Activated naive CD8-positive, alpha-beta T cell treated with anti-CD3 and anti-CD28 coated beads for 36 hours (primary cell): ENCODE results near the gene GTF3C1. TPM values are rescaled to one million over a fixed set of nuclear protein-coding genes. Genes with fewer than 3 reads are reported as not detected.

Experiments
- DNase-seq: peaks from one replicate; pipeline ENCODE4 v3.0.0; 2021
- H3K27ac Mint-ChIP-seq: one replicate; pipeline ENCODE4 v1.8.0; 2022; ENCODE audit warnings: mild to moderate bottlenecking, moderate library complexity, mixed read lengths
- H3K27me3 Mint-ChIP-seq: one replicate; pipeline ENCODE4 v1.8.0; 2022; ENCODE audit warnings: mild to moderate bottlenecking, mixed read lengths
- H3K36me3 Mint-ChIP-seq: one replicate; pipeline ENCODE4 v1.8.0; 2021; ENCODE audit warnings: mild to moderate bottlenecking, mixed read lengths
- H3K4me1 Mint-ChIP-seq: one replicate; pipeline ENCODE4 v1.8.0; 2021; ENCODE audit warnings: mixed read lengths
- H3K4me3 Mint-ChIP-seq: one replicate; pipeline ENCODE4 v1.8.0; 2022; ENCODE audit warnings: mild to moderate bottlenecking, moderate library complexity, mixed read lengths
- H3K9me3 Mint-ChIP-seq: one replicate; pipeline ENCODE4 v1.8.0; 2022; ENCODE audit warnings: mixed read lengths
- total RNA-seq, 2 experiments: library from RNA; stranded (reverse); gene quantifications; one replicate each; pipeline ENCODE4 v1.2.3, GENCODE V29; 2021

GTF3C1 gene
- total RNA-seq, 2 experiments from 2014 or later, result 49.7 to 52.0 TPM

DNA sequence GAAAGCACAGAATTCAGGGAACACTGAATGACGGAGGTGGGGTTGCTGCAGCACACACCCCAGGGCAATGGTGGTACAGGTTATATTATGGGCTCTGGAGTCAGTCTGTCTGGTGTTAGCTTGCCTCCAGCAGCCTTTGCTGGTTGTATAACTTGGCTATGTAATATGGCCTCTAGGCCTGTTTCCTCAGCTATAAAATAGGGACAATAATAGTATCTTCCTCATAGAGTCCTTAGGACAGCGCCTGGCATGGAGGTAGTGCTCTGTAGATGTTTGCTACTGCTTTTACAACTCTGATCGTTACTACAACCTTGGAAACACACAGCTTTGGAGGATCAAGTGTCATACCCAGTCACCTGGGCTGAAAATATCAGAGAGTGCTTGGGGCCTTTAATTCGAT, 31.5 kb downstream of the GTF3C1 start:
- DNase-seq, result no peak
- no peaks in the 10 kb centered on the region for H3K9me3 Mint-ChIP-seq
- H3K36me3 Mint-ChIP-seq, result peaks cover 13% of the 10 kb centered on the region
- no peaks in the 10 kb centered on the region for H3K27me3 Mint-ChIP-seq
- no peak overlapping the region for H3K4me3 Mint-ChIP-seq
- peaks cover 2% of the 10 kb centered on the region for H3K4me1 Mint-ChIP-seq
- H3K27ac Mint-ChIP-seq, result no peak overlapping the region

DNA sequence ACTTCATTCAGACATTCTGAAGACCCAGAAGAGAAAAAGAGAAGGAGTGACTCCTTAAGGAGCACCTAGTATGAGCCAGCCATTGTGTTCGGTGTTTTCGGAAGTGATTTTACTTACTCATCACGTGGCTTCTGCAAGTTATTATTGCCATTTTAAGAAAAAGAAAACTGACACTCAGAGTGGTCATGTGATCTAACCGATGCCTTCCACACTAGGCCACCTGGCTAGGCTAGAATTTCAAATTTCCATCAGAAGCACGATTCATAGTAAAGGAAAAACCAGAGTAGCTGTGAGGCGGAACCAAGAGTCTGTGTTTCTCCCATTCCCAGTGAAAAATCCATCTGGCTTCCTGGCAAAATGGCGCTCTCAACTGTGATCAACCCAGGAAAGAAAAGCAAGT, 32.0 kb downstream of the GTF3C1 start:
- peaks cover 2% of the 10 kb centered on the region for H3K4me1 Mint-ChIP-seq
- no peaks in the 10 kb centered on the region for H3K27me3 Mint-ChIP-seq
- no peaks in the 10 kb centered on the region for H3K9me3 Mint-ChIP-seq
- DNase-seq, result no peak
- H3K27ac Mint-ChIP-seq, result no peak overlapping the region
- peaks cover 13% of the 10 kb centered on the region for H3K36me3 Mint-ChIP-seq
- no peak overlapping the region for H3K4me3 Mint-ChIP-seq

DNA sequence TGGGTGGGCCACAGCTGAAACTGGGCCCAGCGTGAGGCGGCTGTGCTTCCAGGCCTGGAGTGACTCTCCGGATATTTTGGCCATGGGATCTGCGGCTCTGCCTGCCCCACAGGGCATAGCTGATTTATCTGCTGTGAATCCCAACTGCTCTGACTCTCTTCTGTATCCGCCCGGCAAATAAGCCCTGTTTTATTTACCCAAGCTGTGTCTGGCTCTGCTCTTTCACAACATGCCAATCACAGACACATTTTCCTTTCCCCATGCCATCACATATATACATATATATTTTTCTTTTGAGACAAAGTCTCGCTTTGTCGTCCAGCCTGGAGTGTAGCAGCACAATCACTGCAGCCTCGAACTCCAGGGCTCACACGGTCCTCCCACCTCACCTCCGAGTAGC, 33.3 kb downstream of the GTF3C1 start:
- Mint-ChIP-seq H3K4me3 (no peak overlapping the region), H3K27ac (no peak overlapping the region), H3K4me1 (no peaks in the 10 kb centered on the region), H3K9me3 (no peaks in the 10 kb centered on the region), H3K36me3 (peaks cover 12% of the 10 kb centered on the region), H3K27me3 (no peaks in the 10 kb centered on the region)
- no peak for DNase-seq

DNA sequence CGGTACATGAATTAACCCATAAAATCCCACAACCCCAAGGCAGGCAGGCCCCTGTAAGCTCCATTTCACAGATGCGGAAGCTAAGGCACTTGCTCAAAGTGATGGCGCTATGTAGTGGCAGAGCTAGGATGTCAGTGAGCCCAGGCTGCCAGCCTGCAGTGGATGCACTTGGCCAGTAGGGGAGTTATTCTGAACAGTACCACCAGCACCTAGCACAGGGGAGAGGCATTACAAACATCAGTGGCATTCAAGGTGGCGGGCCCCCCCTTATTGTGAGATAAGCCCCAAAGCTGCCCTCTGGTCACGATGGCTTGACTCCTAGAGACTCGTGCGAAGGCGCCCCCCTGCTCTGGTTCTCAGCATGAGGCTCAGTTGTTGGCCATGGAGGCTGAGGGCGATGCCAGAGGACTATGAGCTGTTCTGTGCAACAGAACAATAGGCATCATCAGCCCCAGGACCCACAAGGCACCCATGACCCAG, 33.8 kb downstream of the GTF3C1 start:
- peaks cover 12% of the 10 kb centered on the region for H3K36me3 Mint-ChIP-seq
- no peaks in the 10 kb centered on the region for H3K4me1 Mint-ChIP-seq
- H3K27me3 Mint-ChIP-seq, result no peaks in the 10 kb centered on the region
- DNase-seq, result peak; percentile 13
- no peaks in the 10 kb centered on the region for H3K9me3 Mint-ChIP-seq
- H3K27ac Mint-ChIP-seq, result no peak overlapping the region
- H3K4me3 Mint-ChIP-seq, result no peak overlapping the region

DNA sequence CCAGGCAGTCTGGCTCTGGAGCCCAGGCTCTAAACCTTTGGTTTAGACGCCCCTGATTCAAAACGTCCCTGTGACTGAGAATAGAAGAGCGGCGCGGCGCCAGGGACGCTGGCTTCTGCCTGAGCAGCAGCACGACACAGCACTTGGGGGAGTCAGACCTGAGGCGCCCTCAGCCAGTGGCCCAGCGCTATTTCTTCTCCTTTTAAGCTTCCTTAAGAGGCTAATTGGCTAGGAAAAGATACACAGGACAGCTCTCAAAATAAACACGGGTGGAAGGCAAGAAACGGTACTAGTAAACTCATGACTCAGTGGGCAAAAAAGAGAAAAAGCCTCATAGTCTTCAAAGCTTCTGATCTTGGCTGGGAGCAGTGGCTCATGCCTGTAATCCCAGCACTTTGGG, 34.9 kb downstream of the GTF3C1 start:
- Mint-ChIP-seq H3K4me1 (no peaks in the 10 kb centered on the region), H3K27ac (no peak overlapping the region), H3K4me3 (no peak overlapping the region), H3K27me3 (no peaks in the 10 kb centered on the region), H3K36me3 (peaks cover 12% of the 10 kb centered on the region), H3K9me3 (no peaks in the 10 kb centered on the region)
- DNase-seq, result no peak

DNA sequence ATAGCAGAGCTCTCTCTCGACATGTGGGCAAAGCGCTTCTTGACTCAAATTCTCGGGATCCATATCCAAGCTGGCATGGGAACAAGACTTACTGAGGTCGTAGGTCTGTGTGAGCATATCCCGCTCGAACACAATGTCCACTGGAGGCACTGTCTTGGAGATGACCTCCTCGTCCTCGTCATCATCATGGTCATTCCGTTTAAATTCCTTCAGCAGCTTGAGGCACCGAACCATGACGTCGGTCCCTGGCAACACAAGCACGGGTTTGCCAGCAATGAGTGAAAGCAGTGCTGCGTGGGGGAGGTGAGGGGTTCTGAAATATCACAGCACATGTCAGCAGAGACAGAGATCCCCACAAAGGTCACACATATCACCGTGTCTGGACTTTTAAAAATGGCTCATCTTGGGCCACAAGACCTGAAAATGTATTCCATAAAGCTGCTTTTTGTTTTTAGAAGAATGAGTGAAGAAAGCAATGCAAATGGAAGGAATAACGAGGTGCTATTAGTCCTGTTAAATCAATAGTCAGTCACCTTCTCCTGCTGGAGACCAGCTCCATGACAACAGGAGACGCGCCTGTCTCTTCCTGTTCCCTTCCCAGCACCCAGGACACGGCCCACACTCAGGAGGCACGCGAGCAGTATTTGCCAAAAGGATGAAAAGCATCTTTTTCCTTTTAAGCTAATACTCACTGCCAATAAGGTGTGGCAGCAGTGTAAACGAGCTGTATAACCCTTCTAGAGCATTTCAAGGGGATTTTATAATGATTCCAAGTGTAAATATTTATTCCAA, 37.9 kb downstream of the GTF3C1 start:
- Mint-ChIP-seq H3K36me3 (peaks cover 22% of the 10 kb centered on the region), H3K4me3 (no peak overlapping the region), H3K9me3 (no peaks in the 10 kb centered on the region), H3K27me3 (no peaks in the 10 kb centered on the region), H3K27ac (no peak overlapping the region), H3K4me1 (no peaks in the 10 kb centered on the region)
- no peak for DNase-seq

DNA sequence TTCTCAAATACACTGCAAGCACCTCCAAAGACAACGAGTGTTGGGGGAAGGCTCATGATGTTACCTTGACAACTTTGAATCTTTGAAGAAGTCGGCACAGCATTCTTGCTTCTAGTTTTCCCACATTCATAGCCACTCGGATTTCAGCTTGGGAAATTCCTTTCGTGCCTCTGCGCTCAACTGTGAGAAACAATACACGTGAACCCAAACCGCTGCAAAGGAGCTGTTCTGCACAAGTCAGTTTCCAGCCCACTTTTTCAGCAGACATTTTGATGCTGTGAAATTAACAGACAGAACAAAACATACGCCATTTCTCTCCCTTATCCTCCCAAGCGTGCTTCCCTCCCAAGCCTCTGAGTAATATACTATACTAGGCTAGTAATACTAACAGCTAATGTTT, 41.2 kb downstream of the GTF3C1 start:
- Mint-ChIP-seq H3K36me3 (peaks cover 18% of the 10 kb centered on the region), H3K4me3 (no peak overlapping the region), H3K9me3 (no peaks in the 10 kb centered on the region), H3K27me3 (no peaks in the 10 kb centered on the region), H3K27ac (no peak overlapping the region), H3K4me1 (no peaks in the 10 kb centered on the region)
- DNase-seq, result no peak

DNA sequence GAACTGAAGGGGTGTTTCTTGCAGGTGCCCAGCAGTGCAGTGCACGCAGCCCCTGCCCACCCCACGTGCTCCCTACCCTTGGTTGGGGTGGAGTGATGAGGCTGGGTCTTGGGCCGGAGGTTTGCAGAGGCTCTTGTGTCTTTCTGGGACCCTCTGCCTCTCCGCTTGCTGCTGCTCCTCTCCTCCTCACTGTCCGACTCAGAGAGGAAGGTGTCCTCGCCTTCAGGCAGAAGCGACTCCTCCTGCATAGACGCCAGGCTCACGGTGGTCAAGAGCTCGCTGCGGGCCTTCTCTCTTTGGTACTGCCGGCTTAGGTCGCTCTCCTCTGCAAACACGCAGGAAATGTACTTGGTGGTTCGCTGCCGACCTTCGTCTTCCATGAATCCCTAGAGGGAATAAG, 42.9 kb downstream of the GTF3C1 start:
- no peak for DNase-seq
- Mint-ChIP-seq H3K4me1 (no peaks in the 10 kb centered on the region), H3K36me3 (peaks cover 16% of the 10 kb centered on the region), H3K27ac (no peak overlapping the region), H3K27me3 (no peaks in the 10 kb centered on the region), H3K4me3 (no peak overlapping the region), H3K9me3 (no peaks in the 10 kb centered on the region)

DNA sequence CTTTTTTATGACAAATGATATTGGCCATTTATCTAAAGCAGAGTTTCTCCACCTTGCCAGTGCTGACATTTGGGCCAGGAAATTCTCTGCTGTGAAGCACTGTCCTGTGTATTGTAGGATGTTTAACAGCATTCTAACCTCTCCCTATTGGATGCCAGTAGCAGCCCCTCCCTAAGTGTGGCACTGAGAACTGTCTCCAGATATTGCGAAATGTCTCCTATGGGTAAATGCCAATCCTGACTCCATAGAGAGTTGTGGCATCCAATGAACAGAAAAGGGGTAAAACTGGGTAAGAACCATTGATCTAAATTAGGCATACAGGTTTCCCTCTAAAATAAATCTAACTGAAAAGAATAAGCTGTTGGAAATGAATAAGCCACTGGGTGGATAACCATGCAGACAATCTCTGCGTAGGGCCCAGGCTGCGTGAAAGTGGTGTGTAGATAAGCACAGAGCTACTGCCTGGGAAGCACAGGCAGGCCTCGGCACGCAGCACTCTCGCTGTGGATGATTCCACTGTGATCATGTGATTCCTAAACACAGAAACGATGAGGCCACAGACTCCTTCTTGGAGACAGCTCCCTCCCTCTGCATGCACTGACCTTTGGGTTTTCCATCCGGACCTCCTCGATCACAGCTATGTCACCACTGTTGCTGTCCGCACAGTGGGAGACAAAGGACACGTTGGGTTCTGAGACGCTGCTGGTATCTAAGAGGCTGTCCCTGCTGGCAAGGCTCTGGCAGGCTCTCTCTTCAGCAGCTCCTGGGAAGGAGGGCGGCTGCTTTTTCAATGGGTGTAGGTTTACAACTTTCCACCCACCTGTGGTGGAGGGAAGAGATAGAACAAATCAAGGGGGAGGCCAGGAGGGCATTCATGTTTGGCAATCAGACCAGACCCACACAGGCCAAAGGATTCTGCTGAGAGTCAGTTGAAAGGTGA, 44.1 kb downstream of the GTF3C1 start:
- Mint-ChIP-seq H3K27me3 (no peaks in the 10 kb centered on the region), H3K9me3 (no peaks in the 10 kb centered on the region), H3K36me3 (peaks cover 20% of the 10 kb centered on the region), H3K27ac (no peak overlapping the region), H3K4me1 (no peaks in the 10 kb centered on the region), H3K4me3 (no peak overlapping the region)
- no peak for DNase-seq

DNA sequence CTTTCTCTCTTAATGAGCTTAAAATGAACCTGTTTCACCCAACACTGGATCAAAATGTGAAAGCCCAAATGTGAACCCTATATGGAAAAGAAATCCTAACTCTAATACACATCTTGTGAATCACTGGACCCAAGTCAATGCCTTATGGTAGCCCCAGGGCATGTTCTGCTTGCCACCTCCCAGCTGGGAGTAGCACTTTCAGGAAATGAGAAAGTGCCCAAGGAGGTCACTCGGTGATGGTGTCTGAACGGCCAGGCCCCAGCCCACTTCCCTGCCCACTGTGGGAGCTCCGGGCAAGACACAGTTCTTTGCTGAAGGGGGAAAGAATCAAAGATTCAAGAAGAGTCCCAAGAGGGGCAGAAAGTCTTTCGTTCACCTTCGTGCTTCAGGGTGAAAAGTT, 46.1 kb downstream of the GTF3C1 start:
- Mint-ChIP-seq H3K4me3 (no peak overlapping the region), H3K9me3 (no peaks in the 10 kb centered on the region), H3K4me1 (no peaks in the 10 kb centered on the region), H3K27me3 (no peaks in the 10 kb centered on the region), H3K27ac (no peak overlapping the region), H3K36me3 (peaks cover 14% of the 10 kb centered on the region)
- DNase-seq, result no peak

DNA sequence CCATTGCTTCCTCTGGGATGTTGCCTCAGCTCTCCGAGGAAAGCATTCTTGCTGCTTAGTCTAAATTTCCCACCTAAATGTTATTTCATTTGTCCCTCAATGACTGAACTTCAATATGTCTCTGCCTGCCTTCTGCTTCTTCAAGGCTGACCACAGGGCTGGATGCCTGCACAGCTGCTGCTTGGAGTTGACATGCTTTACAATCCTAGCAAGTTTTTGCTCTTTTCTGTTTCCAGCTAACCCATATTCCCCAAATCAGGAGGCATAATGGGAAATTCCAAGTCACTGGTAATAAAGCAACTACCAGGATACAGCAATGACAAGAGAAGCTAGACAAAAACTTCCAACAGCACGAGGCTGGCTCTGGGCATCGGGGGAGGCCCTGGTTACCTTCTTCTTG, 48.9 kb downstream of the GTF3C1 start:
- Mint-ChIP-seq H3K36me3 (peaks cover 16% of the 10 kb centered on the region), H3K27me3 (no peaks in the 10 kb centered on the region), H3K9me3 (no peaks in the 10 kb centered on the region), H3K27ac (no peak overlapping the region), H3K4me3 (no peak overlapping the region), H3K4me1 (peaks cover 3% of the 10 kb centered on the region)
- DNase-seq, result no peak

DNA sequence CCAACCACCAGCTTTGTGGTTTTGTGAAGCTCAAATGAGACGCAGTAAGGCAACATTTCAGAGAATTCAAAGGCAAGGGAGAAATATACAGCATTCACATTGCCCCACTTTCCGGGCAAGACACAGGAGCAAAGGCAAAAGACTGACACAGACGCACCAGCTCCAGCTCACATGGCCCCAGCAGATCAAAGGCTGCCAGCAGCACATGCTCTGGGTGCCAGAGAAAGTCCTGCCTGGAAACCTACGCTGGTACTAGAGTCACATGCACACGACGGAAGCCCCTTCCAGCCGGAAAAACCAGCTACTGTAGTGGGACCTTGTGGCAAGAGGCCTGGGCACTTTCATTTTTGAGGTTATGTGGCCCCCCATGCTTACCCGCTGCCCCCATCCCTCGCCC, 50.1 kb downstream of the GTF3C1 start:
- Mint-ChIP-seq H3K4me1 (peaks cover 3% of the 10 kb centered on the region), H3K36me3 (peaks cover 16% of the 10 kb centered on the region), H3K9me3 (no peaks in the 10 kb centered on the region), H3K27me3 (no peaks in the 10 kb centered on the region), H3K27ac (no peak overlapping the region), H3K4me3 (no peak overlapping the region)
- DNase-seq, result no peak

DNA sequence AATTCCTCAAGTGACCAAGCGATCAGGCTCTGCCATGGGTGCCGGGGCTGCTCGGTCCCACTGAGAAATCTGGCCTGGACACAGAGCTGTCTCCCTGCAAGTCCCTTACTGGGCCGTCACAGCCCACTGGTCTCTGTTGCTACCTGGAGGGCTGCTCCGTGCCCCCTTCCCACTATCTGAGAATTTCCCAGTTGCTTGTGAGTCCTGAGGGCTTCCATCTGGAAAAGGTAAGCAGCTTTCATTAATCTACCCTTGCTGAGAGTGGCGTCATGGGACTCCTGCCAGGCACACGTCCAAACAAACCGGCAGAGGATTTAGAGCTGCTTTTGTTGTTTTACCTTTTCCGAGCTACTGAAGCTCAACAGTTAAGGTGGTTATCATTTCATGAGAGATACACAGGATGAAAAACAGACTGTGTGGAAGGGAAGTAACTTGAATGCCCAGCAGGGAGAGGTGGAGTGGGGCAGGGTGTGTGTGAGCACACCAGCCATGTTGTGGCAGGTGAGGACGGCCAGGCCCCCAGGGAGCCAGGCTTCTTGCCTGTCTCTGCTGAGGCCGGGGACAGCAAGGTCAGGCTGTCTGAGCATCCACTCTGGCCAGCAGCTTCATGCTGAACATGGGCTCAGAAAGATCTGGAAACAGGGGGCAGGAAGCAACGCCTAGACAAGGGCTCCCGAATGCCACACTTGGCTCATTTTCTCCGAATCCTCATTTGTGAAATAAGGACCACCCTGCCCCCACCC, 50.6 kb downstream of the GTF3C1 start:
- Mint-ChIP-seq H3K4me1 (peaks cover 3% of the 10 kb centered on the region), H3K9me3 (no peaks in the 10 kb centered on the region), H3K27ac (no peak overlapping the region), H3K27me3 (no peaks in the 10 kb centered on the region), H3K36me3 (peaks cover 20% of the 10 kb centered on the region), H3K4me3 (no peak overlapping the region)
- no peak for DNase-seq

DNA sequence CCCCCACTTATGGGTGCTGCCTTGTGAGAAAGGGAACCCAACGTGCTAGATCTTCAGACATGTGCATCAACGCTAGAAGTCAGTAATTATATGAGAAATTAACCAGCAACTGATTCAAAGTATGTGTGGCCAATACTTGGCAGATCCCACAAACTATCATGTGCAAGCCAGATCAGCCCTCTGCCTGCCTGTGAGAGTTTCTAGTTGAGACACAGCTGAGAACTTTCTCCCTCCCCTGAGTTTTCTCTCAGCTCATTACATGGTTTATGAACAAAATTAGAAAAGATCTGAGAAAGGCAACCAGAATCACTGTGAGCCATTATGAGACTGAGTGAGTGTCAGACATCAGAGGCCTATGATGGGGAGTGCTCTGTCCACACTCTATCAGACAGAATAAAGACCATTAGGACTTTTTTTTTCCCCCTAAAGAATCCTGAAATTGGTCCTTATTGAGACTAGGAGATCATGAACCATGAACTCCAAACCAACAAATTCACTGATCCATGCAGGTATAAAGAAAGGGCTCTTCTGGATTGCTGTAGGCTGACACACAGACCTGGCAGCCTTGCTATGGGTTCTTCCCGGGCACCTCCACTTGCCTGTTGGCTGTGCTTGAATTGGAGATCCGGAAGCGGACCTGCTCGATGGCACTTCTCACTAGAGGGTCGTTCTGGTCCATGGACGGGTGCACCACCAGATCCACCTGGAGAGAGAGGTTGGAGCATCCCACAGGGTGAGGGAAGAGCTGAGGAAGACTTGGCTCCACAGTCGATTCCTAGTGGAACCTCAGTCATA, 51.5 kb downstream of the GTF3C1 start:
- peaks cover 3% of the 10 kb centered on the region for H3K4me1 Mint-ChIP-seq
- H3K27me3 Mint-ChIP-seq, result no peaks in the 10 kb centered on the region
- peak overlapping the region; percentile 2 for H3K27ac Mint-ChIP-seq
- DNase-seq, result no peak
- H3K4me3 Mint-ChIP-seq, result no peak overlapping the region
- no peaks in the 10 kb centered on the region for H3K9me3 Mint-ChIP-seq
- H3K36me3 Mint-ChIP-seq, result peaks cover 20% of the 10 kb centered on the region
